ENCODE results near the gene GLCCI1. TPM values are rescaled to one million over a fixed set of nuclear protein-coding genes. Genes with fewer than 3 reads are reported as not detected.

Gene GLCCI1
- total and polyA plus RNA-seq, 4 donors, result 1.4 to 5.9 (median 4.3) TPM

DNA sequence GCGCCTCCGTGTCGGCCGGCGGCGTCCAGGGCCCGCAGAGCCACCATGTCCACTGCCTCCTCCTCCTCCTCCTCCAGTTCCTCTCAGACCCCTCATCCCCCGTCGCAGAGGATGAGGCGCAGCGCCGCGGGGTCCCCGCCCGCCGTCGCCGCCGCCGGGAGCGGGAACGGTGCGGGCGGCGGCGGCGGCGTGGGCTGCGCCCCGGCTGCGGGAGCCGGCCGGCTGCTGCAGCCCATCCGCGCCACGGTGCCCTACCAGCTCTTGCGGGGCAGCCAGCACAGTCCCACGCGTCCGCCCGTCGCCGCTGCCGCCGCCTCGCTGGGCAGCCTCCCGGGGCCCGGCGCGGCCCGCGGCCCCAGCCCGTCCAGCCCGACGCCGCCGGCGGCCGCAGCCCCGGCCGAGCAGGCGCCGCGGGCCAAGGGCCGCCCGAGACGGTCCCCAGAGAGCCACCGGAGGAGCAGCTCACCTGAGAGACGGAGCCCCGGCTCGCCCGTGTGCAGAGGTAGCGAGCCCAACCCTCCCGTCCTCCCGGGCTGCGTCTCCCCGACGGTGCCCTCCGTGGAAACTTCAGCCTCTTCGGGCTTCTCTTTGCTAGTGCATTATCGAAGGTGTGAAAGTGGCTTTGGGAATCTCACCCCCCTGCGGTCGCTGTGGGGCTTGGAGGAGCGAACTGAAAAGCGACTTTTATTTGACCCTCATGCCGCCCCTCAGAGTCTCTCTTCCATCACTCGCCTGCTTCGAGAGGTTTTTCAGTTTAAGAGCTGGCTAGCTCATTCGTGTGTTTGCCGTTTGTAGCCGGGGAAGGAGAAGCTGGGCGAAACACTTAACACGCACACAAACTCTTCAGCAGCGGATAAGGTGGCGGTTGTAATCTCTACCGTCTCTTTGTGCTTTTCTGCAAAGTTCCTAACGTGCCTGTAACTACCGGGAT is 975 bp downstream of the GLCCI1 start:
- DNase-seq (ENCODE audit: low spot score), result peak; percentile 64
- H3K36me3 ChIP-seq (ENCODE audit: control insufficient read depth in 4 of 4, insufficient read depth in 3 of 4, low read depth in 1 of 4, low read length in 3 of 4), result no peaks in the 10 kb centered on the region
- peak overlapping the region; percentile 93 to 99 for H3K27ac ChIP-seq (ENCODE audit: low read depth in 1 of 2, low read length in 2 of 2)
- no peaks in the 10 kb centered on the region for H3K27me3 ChIP-seq (ENCODE audit: control insufficient read depth in 4 of 4, insufficient read depth in 4 of 4, low read length in 3 of 4)
- H3K4me3 ChIP-seq (ENCODE audit: low read depth in 1 of 3, low read length in 3 of 3), result peak overlapping the region; percentile 78 to 96 (median 91)
- WGBS, result under 1% methylated on average over 98 of the region's 98 CpGs
- TF ChIP-seq RXRA (IDR thresholded peaks at IDR 0.05) (no peak), JUND (IDR thresholded peaks at IDR 0.05) (no peak), NR2F2 (IDR thresholded peaks at IDR 0.05) (no peak), RAD21 (IDR thresholded peaks at IDR 0.05) (peak in 1 of 2 donors; percentile 57), YY1 (IDR thresholded peaks at IDR 0.05) (peak; percentile 35), GABPA (IDR thresholded peaks at IDR 0.05 in 1 of 2, conservative IDR thresholded peaks at IDR 0.05 in 1 of 2) (no peak), EGR1 (IDR thresholded peaks at IDR 0.05; ENCODE audit: low read depth in 2 of 2) (no peak)
- peak overlapping the region; percentile 63 to 90 for H3K9ac ChIP-seq (ENCODE audit: low read depth in 1 of 2, low read length in 2 of 2)
- no peaks in the 10 kb centered on the region for H3K9me3 ChIP-seq (ENCODE audit: control insufficient read depth in 4 of 4, low read length in 3 of 4)
- H3K4me1 ChIP-seq (ENCODE audit: control insufficient read depth in 4 of 4, insufficient read depth in 4 of 4, low read length in 3 of 4), result peaks cover 0 to 22% (median 8%) of the 10 kb centered on the region in 4 donors

- under 1% methylated on average over 6 of the region's 6 CpGs for WGBS
- Histone ChIP-seq H3K36me3 (ENCODE audit: control insufficient read depth in 4 of 4, insufficient read depth in 3 of 4, low read depth in 1 of 4, low read length in 3 of 4) (no peaks in the 10 kb centered on the region), H3K27me3 (ENCODE audit: control insufficient read depth in 4 of 4, insufficient read depth in 4 of 4, low read length in 3 of 4) (no peaks in the 10 kb centered on the region), H3K27ac (ENCODE audit: low read depth in 1 of 2, low read length in 2 of 2) (peak overlapping the region; percentile 49 to 81), H3K9ac (ENCODE audit: low read depth in 1 of 2, low read length in 2 of 2) (peak overlapping the region; percentile 63 to 90), H3K4me3 (ENCODE audit: low read depth in 1 of 3, low read length in 3 of 3) (peak overlapping the region; percentile 64 to 96 (median 72)), H3K9me3 (ENCODE audit: control insufficient read depth in 4 of 4, low read length in 3 of 4) (no peaks in the 10 kb centered on the region), H3K4me1 (ENCODE audit: control insufficient read depth in 4 of 4, insufficient read depth in 4 of 4, low read length in 3 of 4) (peaks cover 0 to 22% (median 8%) of the 10 kb centered on the region in 4 donors)
- no peak for DNase-seq (ENCODE audit: low spot score)
- no peak for TF ChIP-seq MAX (IDR thresholded peaks at IDR 0.05)
- TF ChIP-seq NR2F2 (IDR thresholded peaks at IDR 0.05), result no peak
- TF ChIP-seq, protein P1, sequence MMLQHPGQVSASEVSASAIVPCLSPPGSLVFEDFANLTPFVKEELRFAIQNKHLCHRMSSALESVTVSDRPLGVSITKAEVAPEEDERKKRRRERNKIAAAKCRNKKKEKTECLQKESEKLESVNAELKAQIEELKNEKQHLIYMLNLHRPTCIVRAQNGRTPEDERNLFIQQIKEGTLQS (IDR thresholded peaks at IDR 0.05), result no peak
- no peak for TF ChIP-seq RAD21 (IDR thresholded peaks at IDR 0.05)
- TF ChIP-seq FOXA1 (IDR thresholded peaks at IDR 0.05), result no peak
- TF ChIP-seq HNF4G (IDR thresholded peaks at IDR 0.05), result no peak
- no peak for TF ChIP-seq ZBTB33 (IDR thresholded peaks at IDR 0.05)
- no peak for TF ChIP-seq FOXA2 (IDR thresholded peaks at IDR 0.05)
- no peak for TF ChIP-seq GABPA (IDR thresholded peaks at IDR 0.05 in 1 of 2, conservative IDR thresholded peaks at IDR 0.05 in 1 of 2)
- TF ChIP-seq, protein P2, sequence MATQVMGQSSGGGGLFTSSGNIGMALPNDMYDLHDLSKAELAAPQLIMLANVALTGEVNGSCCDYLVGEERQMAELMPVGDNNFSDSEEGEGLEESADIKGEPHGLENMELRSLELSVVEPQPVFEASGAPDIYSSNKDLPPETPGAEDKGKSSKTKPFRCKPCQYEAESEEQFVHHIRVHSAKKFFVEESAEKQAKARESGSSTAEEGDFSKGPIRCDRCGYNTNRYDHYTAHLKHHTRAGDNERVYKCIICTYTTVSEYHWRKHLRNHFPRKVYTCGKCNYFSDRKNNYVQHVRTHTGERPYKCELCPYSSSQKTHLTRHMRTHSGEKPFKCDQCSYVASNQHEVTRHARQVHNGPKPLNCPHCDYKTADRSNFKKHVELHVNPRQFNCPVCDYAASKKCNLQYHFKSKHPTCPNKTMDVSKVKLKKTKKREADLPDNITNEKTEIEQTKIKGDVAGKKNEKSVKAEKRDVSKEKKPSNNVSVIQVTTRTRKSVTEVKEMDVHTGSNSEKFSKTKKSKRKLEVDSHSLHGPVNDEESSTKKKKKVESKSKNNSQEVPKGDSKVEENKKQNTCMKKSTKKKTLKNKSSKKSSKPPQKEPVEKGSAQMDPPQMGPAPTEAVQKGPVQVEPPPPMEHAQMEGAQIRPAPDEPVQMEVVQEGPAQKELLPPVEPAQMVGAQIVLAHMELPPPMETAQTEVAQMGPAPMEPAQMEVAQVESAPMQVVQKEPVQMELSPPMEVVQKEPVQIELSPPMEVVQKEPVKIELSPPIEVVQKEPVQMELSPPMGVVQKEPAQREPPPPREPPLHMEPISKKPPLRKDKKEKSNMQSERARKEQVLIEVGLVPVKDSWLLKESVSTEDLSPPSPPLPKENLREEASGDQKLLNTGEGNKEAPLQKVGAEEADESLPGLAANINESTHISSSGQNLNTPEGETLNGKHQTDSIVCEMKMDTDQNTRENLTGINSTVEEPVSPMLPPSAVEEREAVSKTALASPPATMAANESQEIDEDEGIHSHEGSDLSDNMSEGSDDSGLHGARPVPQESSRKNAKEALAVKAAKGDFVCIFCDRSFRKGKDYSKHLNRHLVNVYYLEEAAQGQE (IDR thresholded peaks at IDR 0.05), result no peak
- no peak for TF ChIP-seq TAF1 (conservative IDR thresholded peaks at IDR 0.05)
- no peak for TF ChIP-seq CTCF (IDR thresholded peaks at IDR 0.05; ENCODE audit: low read depth, low read length, missing input control)
- no peak for TF ChIP-seq YY1 (IDR thresholded peaks at IDR 0.05)
- TF ChIP-seq HNF4A (conservative IDR thresholded peaks at IDR 0.05), result no peak
- no peak for TF ChIP-seq EGR1 (IDR thresholded peaks at IDR 0.05; ENCODE audit: low read depth in 2 of 2)
- TF ChIP-seq JUND (IDR thresholded peaks at IDR 0.05), result no peak
- no peak for TF ChIP-seq RXRA (IDR thresholded peaks at IDR 0.05)
- TF ChIP-seq SP1 (IDR thresholded peaks at IDR 0.05), result no peak
These were observed 1.6 kb downstream of the GLCCI1 start for GRCh38 chr7:7970237-7970530.

Data from liver (tissue), 9 donors.